Memory B cell (primary cell): ENCODE results near the gene SHANK3.
"Not testable (repeated sequence)": the region's sequence is repeated elsewhere in the genome, so short reads cannot be mapped to it uniquely, and the experiment has no call there.

ENCODE experiments used
- ATAC-seq: fragments of 150-1000 bp; cut with Tn5 transposase; 2 replicates; pipeline ENCODE4 v1.10.0; 2021; ENCODE audit warnings: low read depth, mild to moderate bottlenecking, moderate library complexity
- DNase-seq, 2 donors: peaks; one replicate each; pipeline ENCODE4 v3.0.0; 2022; ENCODE audit warnings: low spot score in 2 of 2
- H3K27ac Mint-ChIP-seq: one replicate; pipeline ENCODE4 v1.8.0; 2022; ENCODE audit warnings: mild to moderate bottlenecking, moderate library complexity, mixed read lengths
- H3K27me3 Mint-ChIP-seq: one replicate; pipeline ENCODE4 v1.8.0; 2022; ENCODE audit warnings: mixed read lengths
- H3K36me3 Mint-ChIP-seq: one replicate; pipeline ENCODE4 v1.8.0; 2022; ENCODE audit warnings: mild to moderate bottlenecking, mixed read lengths
- H3K4me1 Mint-ChIP-seq: one replicate; pipeline ENCODE4 v1.8.0; 2022; ENCODE audit warnings: mixed read lengths
- H3K4me3 Mint-ChIP-seq: one replicate; pipeline ENCODE4 v1.8.0; 2022; ENCODE audit warnings: mild to moderate bottlenecking, moderate library complexity, mixed read lengths
- H3K9me3 Mint-ChIP-seq: one replicate; pipeline ENCODE4 v1.8.0; 2022; ENCODE audit warnings: mixed read lengths

Gene SHANK3

GRCh38 chr22:50640296-50640695 lies 32.3 kb upstream of the SHANK3 start:
- H3K4me3 Mint-ChIP-seq, ATAC-seq, H3K36me3 Mint-ChIP-seq, H3K27ac Mint-ChIP-seq, H3K9me3 Mint-ChIP-seq, H3K4me1 Mint-ChIP-seq, DNase-seq: not testable (repeated sequence)
- peaks cover 21% of the 10 kb centered on the region for H3K27me3 Mint-ChIP-seq

GRCh38 chr22:50640857-50641647 lies 31.6 kb upstream of the SHANK3 start:
- Mint-ChIP-seq H3K27me3 (peaks cover 22% of the 10 kb centered on the region), H3K4me1 (no peaks in the 10 kb centered on the region), H3K36me3 (no peaks in the 10 kb centered on the region), H3K27ac (no peak overlapping the region), H3K9me3 (no peaks in the 10 kb centered on the region), H3K4me3 (no peak overlapping the region)
- DNase-seq (no peak), ATAC-seq (no peak)

GRCh38 chr22:50641696-50642607 lies 30.7 kb upstream of the SHANK3 start:
- no peak for ATAC-seq
- no peak overlapping the region for H3K4me3 Mint-ChIP-seq
- H3K36me3 Mint-ChIP-seq = no peaks in the 10 kb centered on the region
- DNase-seq = no peak
- H3K27me3 Mint-ChIP-seq = peaks cover 22% of the 10 kb centered on the region
- no peak overlapping the region for H3K27ac Mint-ChIP-seq
- H3K4me1 Mint-ChIP-seq = no peaks in the 10 kb centered on the region
- no peaks in the 10 kb centered on the region for H3K9me3 Mint-ChIP-seq

- H3K4me1 Mint-ChIP-seq, H3K9me3 Mint-ChIP-seq, H3K27ac Mint-ChIP-seq, ATAC-seq, DNase-seq, H3K4me3 Mint-ChIP-seq, H3K36me3 Mint-ChIP-seq: not testable (repeated sequence)
- H3K27me3 Mint-ChIP-seq = peaks cover 22% of the 10 kb centered on the region
These were observed 29.4 kb upstream of the SHANK3 start for GRCh38 chr22:50643021-50643820.

- H3K4me3 Mint-ChIP-seq, H3K27ac Mint-ChIP-seq, H3K36me3 Mint-ChIP-seq, H3K4me1 Mint-ChIP-seq, DNase-seq, ATAC-seq, H3K9me3 Mint-ChIP-seq: not testable (repeated sequence)
- peaks cover 22% of the 10 kb centered on the region for H3K27me3 Mint-ChIP-seq
These were observed 28.9 kb upstream of the SHANK3 start for GRCh38 chr22:50643821-50644101.

- DNase-seq (no peak), ATAC-seq (no peak)
- Mint-ChIP-seq H3K4me3 (no peak overlapping the region), H3K36me3 (peaks cover 3% of the 10 kb centered on the region), H3K9me3 (peaks cover 5% of the 10 kb centered on the region), H3K4me1 (no peaks in the 10 kb centered on the region), H3K27me3 (peaks cover 14% of the 10 kb centered on the region), H3K27ac (no peak overlapping the region)
These were observed 19.4 kb upstream of the SHANK3 start for GRCh38 chr22:50653256-50653655.

GRCh38 chr22:50654664-50655063 lies 18.0 kb upstream of the SHANK3 start:
- H3K27me3 Mint-ChIP-seq = peaks cover 13% of the 10 kb centered on the region
- not testable (repeated sequence) for H3K27ac Mint-ChIP-seq, ATAC-seq, H3K9me3 Mint-ChIP-seq, H3K4me1 Mint-ChIP-seq, H3K36me3 Mint-ChIP-seq, DNase-seq, H3K4me3 Mint-ChIP-seq

- H3K27me3 Mint-ChIP-seq = peaks cover 15% of the 10 kb centered on the region
- no peak for ATAC-seq
- no peaks in the 10 kb centered on the region for H3K4me1 Mint-ChIP-seq
These were observed 16.2 kb upstream of the SHANK3 start for GRCh38 chr22:50656122-50657070.

GRCh38 chr22:50657925-50658324 lies 14.7 kb upstream of the SHANK3 start:
- no peak for ATAC-seq
- H3K4me1 Mint-ChIP-seq = no peaks in the 10 kb centered on the region
- DNase-seq = no peak
- peaks cover 15% of the 10 kb centered on the region for H3K27me3 Mint-ChIP-seq
- no peak overlapping the region for H3K27ac Mint-ChIP-seq
- no peaks in the 10 kb centered on the region for H3K9me3 Mint-ChIP-seq
- H3K36me3 Mint-ChIP-seq = no peaks in the 10 kb centered on the region
- no peak overlapping the region for H3K4me3 Mint-ChIP-seq

More at GRCh38 chr22:50656122-50657070, 16.2 kb upstream of the SHANK3 start:
- Mint-ChIP-seq H3K27ac (no peak overlapping the region), H3K9me3 (no peaks in the 10 kb centered on the region), H3K36me3 (no peaks in the 10 kb centered on the region), H3K4me3 (no peak overlapping the region)
- no peak for DNase-seq

- H3K27ac Mint-ChIP-seq, DNase-seq, H3K36me3 Mint-ChIP-seq, ATAC-seq, H3K9me3 Mint-ChIP-seq, H3K4me3 Mint-ChIP-seq, H3K4me1 Mint-ChIP-seq: not testable (repeated sequence)
- peaks cover 17% of the 10 kb centered on the region for H3K27me3 Mint-ChIP-seq
These were observed 12.9 kb upstream of the SHANK3 start for GRCh38 chr22:50659711-50660110.

- DNase-seq (no peak), ATAC-seq (no peak)
- Mint-ChIP-seq H3K27me3 (peaks cover 17% of the 10 kb centered on the region), H3K4me1 (no peaks in the 10 kb centered on the region), H3K27ac (no peak overlapping the region), H3K36me3 (no peaks in the 10 kb centered on the region), H3K9me3 (no peaks in the 10 kb centered on the region), H3K4me3 (no peak overlapping the region)
These were observed 12.3 kb upstream of the SHANK3 start for GRCh38 chr22:50660306-50660705.

- DNase-seq (no peak), ATAC-seq (no peak)
- no peak overlapping the region for H3K4me3 Mint-ChIP-seq
- H3K9me3 Mint-ChIP-seq = no peaks in the 10 kb centered on the region
- H3K27me3 Mint-ChIP-seq = peaks cover 12% of the 10 kb centered on the region
- no peaks in the 10 kb centered on the region for H3K4me1 Mint-ChIP-seq
- H3K27ac Mint-ChIP-seq = no peak overlapping the region
- H3K36me3 Mint-ChIP-seq = no peaks in the 10 kb centered on the region
These were observed 7.4 kb upstream of the SHANK3 start for GRCh38 chr22:50665212-50665611.

- H3K4me3 Mint-ChIP-seq = no peak overlapping the region
- H3K27me3 Mint-ChIP-seq = peaks cover 16% of the 10 kb centered on the region
- no peaks in the 10 kb centered on the region for H3K4me1 Mint-ChIP-seq
- H3K27ac Mint-ChIP-seq = no peak overlapping the region
- ATAC-seq (peak; percentile 37), DNase-seq (no peak)
- H3K36me3 Mint-ChIP-seq = no peaks in the 10 kb centered on the region
- no peaks in the 10 kb centered on the region for H3K9me3 Mint-ChIP-seq
These were observed 6.9 kb upstream of the SHANK3 start for GRCh38 chr22:50665738-50666137.
